Activated naive CD4-positive, alpha-beta T cell treated with anti-CD3 and anti-CD28 coated beads, Interleukin-2, amount 50 U/mL, for 24 hours (primary cell): ENCODE results near the gene APBB1IP.
A peak's percentile ranks its signal among the peaks of the same experiment; 100 is the strongest.

Experiments used
- H3K27ac Mint-ChIP-seq: one replicate; pipeline ENCODE4 v1.8.0; 2021; ENCODE audit warnings: mild to moderate bottlenecking, mixed read lengths
- H3K27me3 Mint-ChIP-seq: one replicate; pipeline ENCODE4 v1.8.0; 2021; ENCODE audit warnings: mixed read lengths
- H3K36me3 Mint-ChIP-seq: one replicate; pipeline ENCODE4 v1.8.0; 2021; ENCODE audit warnings: mixed read lengths
- H3K4me1 Mint-ChIP-seq: one replicate; pipeline ENCODE4 v1.8.0; 2021; ENCODE audit warnings: mixed read lengths
- H3K4me3 Mint-ChIP-seq: one replicate; pipeline ENCODE4 v1.8.0; 2021; ENCODE audit warnings: mild to moderate bottlenecking, mixed read lengths
- H3K9me3 Mint-ChIP-seq: one replicate; pipeline ENCODE4 v1.8.0; 2021; ENCODE audit warnings: mixed read lengths

Gene APBB1IP

GRCh38 chr10:26436848-26437247 lies 1.3 kb upstream of the APBB1IP start:
- Mint-ChIP-seq H3K27me3 (no peaks in the 10 kb centered on the region), H3K9me3 (no peaks in the 10 kb centered on the region), H3K4me1 (peaks cover 48% of the 10 kb centered on the region), H3K36me3 (peaks cover under 1% of the 10 kb centered on the region), H3K27ac (peak overlapping the region; percentile 97), H3K4me3 (peak overlapping the region; percentile 37)

GRCh38 chr10:26438534-26439341 lies 597 bp downstream of the APBB1IP start:
- peak overlapping the region; percentile 96 for H3K4me3 Mint-ChIP-seq

GRCh38 chr10:26439406-26440087 lies 1.4 kb downstream of the APBB1IP start:
- Mint-ChIP-seq H3K4me3 (peak overlapping the region; percentile 96), H3K4me1 (peaks cover 68% of the 10 kb centered on the region), H3K9me3 (no peaks in the 10 kb centered on the region), H3K36me3 (peaks cover 17% of the 10 kb centered on the region), H3K27ac (peak overlapping the region; percentile 90), H3K27me3 (no peaks in the 10 kb centered on the region)

More at GRCh38 chr10:26438534-26439341, 597 bp downstream of the APBB1IP start:
- Mint-ChIP-seq H3K27me3 (no peaks in the 10 kb centered on the region), H3K9me3 (no peaks in the 10 kb centered on the region), H3K36me3 (peaks cover 9% of the 10 kb centered on the region), H3K4me1 (peaks cover 64% of the 10 kb centered on the region), H3K27ac (peak overlapping the region; percentile 97)

- H3K4me1 Mint-ChIP-seq, result peaks cover 69% of the 10 kb centered on the region
- H3K36me3 Mint-ChIP-seq, result peaks cover 17% of the 10 kb centered on the region
- no peaks in the 10 kb centered on the region for H3K9me3 Mint-ChIP-seq
- peak overlapping the region; percentile 96 for H3K4me3 Mint-ChIP-seq
- no peaks in the 10 kb centered on the region for H3K27me3 Mint-ChIP-seq
- H3K27ac Mint-ChIP-seq, result peak overlapping the region; percentile 90
Measured at GRCh38 chr10:26440088-26440470, 1.9 kb downstream of the APBB1IP start.

- H3K27ac Mint-ChIP-seq, result peak overlapping the region; percentile 98
- peak overlapping the region; percentile 91 for H3K4me3 Mint-ChIP-seq
- H3K36me3 Mint-ChIP-seq, result peaks cover 22% of the 10 kb centered on the region
- H3K9me3 Mint-ChIP-seq, result no peaks in the 10 kb centered on the region
- peaks cover 67% of the 10 kb centered on the region for H3K4me1 Mint-ChIP-seq
- no peaks in the 10 kb centered on the region for H3K27me3 Mint-ChIP-seq
Measured at GRCh38 chr10:26441491-26442214, 3.5 kb downstream of the APBB1IP start.

GRCh38 chr10:26445411-26446031 lies 7.4 kb downstream of the APBB1IP start:
- peak overlapping the region; percentile 82 for H3K4me3 Mint-ChIP-seq
- H3K9me3 Mint-ChIP-seq, result no peaks in the 10 kb centered on the region
- peak overlapping the region; percentile 74 for H3K27ac Mint-ChIP-seq
- H3K4me1 Mint-ChIP-seq, result peaks cover 88% of the 10 kb centered on the region
- peaks cover 34% of the 10 kb centered on the region for H3K36me3 Mint-ChIP-seq
- no peaks in the 10 kb centered on the region for H3K27me3 Mint-ChIP-seq

- H3K27ac Mint-ChIP-seq, result peak overlapping the region; percentile 74
Measured at GRCh38 chr10:26446258-26446657, 8.1 kb downstream of the APBB1IP start.

GRCh38 chr10:26448292-26448691 lies 10.2 kb downstream of the APBB1IP start:
- Mint-ChIP-seq H3K27me3 (no peaks in the 10 kb centered on the region), H3K4me3 (peak overlapping the region; percentile 74), H3K27ac (peak overlapping the region; percentile 95), H3K4me1 (peaks cover 91% of the 10 kb centered on the region), H3K36me3 (peaks cover 27% of the 10 kb centered on the region), H3K9me3 (no peaks in the 10 kb centered on the region)

More at GRCh38 chr10:26446258-26446657, 8.1 kb downstream of the APBB1IP start:
- Mint-ChIP-seq H3K4me3 (peak overlapping the region; percentile 82), H3K9me3 (no peaks in the 10 kb centered on the region), H3K4me1 (peaks cover 89% of the 10 kb centered on the region), H3K27me3 (no peaks in the 10 kb centered on the region), H3K36me3 (peaks cover 34% of the 10 kb centered on the region)

GRCh38 chr10:26448706-26449435 lies 10.7 kb downstream of the APBB1IP start:
- no peaks in the 10 kb centered on the region for H3K9me3 Mint-ChIP-seq
- peaks cover 26% of the 10 kb centered on the region for H3K36me3 Mint-ChIP-seq
- H3K27me3 Mint-ChIP-seq, result no peaks in the 10 kb centered on the region
- H3K4me3 Mint-ChIP-seq, result peak overlapping the region; percentile 74
- peak overlapping the region; percentile 95 for H3K27ac Mint-ChIP-seq
- peaks cover 92% of the 10 kb centered on the region for H3K4me1 Mint-ChIP-seq

- peaks cover 91% of the 10 kb centered on the region for H3K4me1 Mint-ChIP-seq
- peak overlapping the region; percentile 74 for H3K4me3 Mint-ChIP-seq
- H3K9me3 Mint-ChIP-seq, result no peaks in the 10 kb centered on the region
- H3K36me3 Mint-ChIP-seq, result peaks cover 19% of the 10 kb centered on the region
- peak overlapping the region; percentile 94 for H3K27ac Mint-ChIP-seq
- no peaks in the 10 kb centered on the region for H3K27me3 Mint-ChIP-seq
Measured at GRCh38 chr10:26449726-26450125, 11.6 kb downstream of the APBB1IP start.

GRCh38 chr10:26451903-26452302 lies 13.8 kb downstream of the APBB1IP start:
- Mint-ChIP-seq H3K4me1 (peaks cover 93% of the 10 kb centered on the region), H3K27me3 (no peaks in the 10 kb centered on the region), H3K36me3 (peaks cover 15% of the 10 kb centered on the region), H3K9me3 (no peaks in the 10 kb centered on the region), H3K27ac (peak overlapping the region; percentile 94), H3K4me3 (peak overlapping the region; percentile 9)

- Mint-ChIP-seq H3K4me1 (peaks cover 94% of the 10 kb centered on the region), H3K27me3 (no peaks in the 10 kb centered on the region), H3K4me3 (no peak overlapping the region), H3K36me3 (peaks cover 23% of the 10 kb centered on the region), H3K27ac (no peak overlapping the region), H3K9me3 (no peaks in the 10 kb centered on the region)
Measured at GRCh38 chr10:26453850-26454249, 15.7 kb downstream of the APBB1IP start.

- Mint-ChIP-seq H3K27me3 (no peaks in the 10 kb centered on the region), H3K9me3 (no peaks in the 10 kb centered on the region), H3K4me3 (no peak overlapping the region), H3K36me3 (peaks cover 21% of the 10 kb centered on the region), H3K4me1 (peaks cover 87% of the 10 kb centered on the region), H3K27ac (peak overlapping the region; percentile 51)
Measured at GRCh38 chr10:26454891-26455290, 16.8 kb downstream of the APBB1IP start.

GRCh38 chr10:26455567-26456315 lies 17.6 kb downstream of the APBB1IP start:
- peak overlapping the region; percentile 84 for H3K27ac Mint-ChIP-seq
- no peaks in the 10 kb centered on the region for H3K27me3 Mint-ChIP-seq
- H3K9me3 Mint-ChIP-seq, result no peaks in the 10 kb centered on the region
- peaks cover 87% of the 10 kb centered on the region for H3K4me1 Mint-ChIP-seq
- peak overlapping the region; percentile 59 for H3K4me3 Mint-ChIP-seq
- H3K36me3 Mint-ChIP-seq, result peaks cover 20% of the 10 kb centered on the region
